ENCODE results near the gene MCRS1.
"Not testable (repeated sequence)": the region's sequence is repeated elsewhere in the genome, so short reads cannot be mapped to it uniquely, and the experiment has no call there.

DNA sequence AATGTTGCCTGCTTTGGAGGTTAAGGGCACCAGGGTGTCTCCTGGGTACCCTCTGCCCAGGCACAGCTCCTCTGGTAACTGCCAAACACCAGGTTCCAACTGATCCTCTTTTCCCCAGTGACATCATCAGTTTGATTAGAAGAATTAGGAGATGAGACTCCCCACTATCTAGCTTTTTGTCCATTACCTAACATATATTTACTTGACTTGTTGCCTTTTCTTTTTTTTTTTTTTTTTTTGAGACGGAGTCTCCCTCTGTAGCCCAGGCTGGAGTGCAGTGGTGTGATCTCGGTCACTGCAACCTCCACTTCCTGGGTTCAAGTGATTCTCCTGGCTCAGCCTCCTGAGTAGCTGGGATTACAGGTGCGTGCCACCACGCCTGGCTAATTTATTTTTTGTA, 37.6 kb upstream of the MCRS1 start, which contains the start of gene FAM186B:
- not testable (repeated sequence) for TF ChIP-seq CTCF (conservative IDR thresholded peaks at IDR 0.05; ENCODE audit: low read length); EZH2phosphoT487 (IDR thresholded peaks at IDR 0.05; ENCODE audit: borderline replicate concordance)

Data from Loucy (cell line).